ENCODE measurements around the gene ZNF263.
"Not testable (repeated sequence)": the region's sequence is repeated elsewhere in the genome, so short reads cannot be mapped to it uniquely, and the experiment has no call there.

ZNF263 gene

DNA sequence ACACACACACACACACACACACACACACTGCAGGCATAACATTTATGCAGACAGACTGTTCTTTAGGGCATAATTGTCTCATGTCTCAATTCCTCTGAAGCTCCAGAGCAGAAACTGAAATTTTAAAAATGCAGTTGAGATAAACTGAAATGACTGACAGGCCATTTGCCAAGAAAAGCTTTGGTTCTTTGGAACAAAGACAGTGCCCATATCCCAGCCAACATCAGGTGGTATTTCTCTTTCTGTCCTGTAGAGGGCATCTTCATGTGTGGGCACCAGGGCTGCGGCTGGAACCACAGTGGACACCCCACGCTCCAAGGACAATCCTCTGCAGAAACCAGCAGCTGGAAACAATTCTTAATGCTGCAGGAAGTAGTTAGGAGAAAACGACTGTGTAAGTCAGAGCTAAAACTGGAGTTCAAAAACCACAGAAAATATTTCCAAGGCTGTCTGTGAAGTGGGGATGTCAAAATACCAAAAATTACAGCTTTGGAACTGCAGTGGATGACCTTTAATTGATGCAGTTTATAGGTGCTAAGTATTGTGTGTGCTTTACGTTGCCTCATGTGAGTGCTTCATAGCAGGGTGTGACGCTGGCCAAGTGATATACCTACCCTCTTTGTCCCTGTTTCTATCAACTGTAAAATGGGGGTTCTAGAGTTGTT lies 16.3 kb upstream of the ZNF263 start:
- in situ Hi-C loops (cut with HindIII; ENCODE audit: low sequenced_read_pairs): no loop called here

- in situ Hi-C loops (cut with HindIII; ENCODE audit: low sequenced_read_pairs): no loop called here
Measured at GRCh38 chr16:3268294-3268693, 15.0 kb upstream of the ZNF263 start.

- in situ Hi-C loops (cut with HindIII; ENCODE audit: low sequenced_read_pairs): not testable (repeated sequence)
Measured at GRCh38 chr16:3270718-3271117, 12.6 kb upstream of the ZNF263 start.

DNA sequence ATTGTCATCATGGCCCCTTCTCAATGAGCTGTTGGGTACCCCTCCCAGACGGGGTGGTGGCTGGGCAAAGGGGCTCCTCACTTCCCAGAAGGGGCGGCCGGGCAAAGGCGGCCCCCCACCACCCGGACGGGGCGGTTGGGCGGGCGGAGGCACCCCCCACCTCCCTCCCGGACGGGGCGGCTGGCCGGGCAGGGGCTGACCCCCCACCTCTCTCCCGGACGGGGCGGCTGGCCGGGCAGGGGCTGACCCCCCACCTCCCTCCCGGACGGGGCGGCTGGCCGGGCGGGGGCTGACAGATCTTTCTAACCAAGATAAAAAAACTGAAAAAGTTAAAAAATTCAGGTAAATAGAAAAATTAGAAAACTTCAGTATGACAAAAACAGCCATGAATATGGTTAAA lies 12.0 kb upstream of the ZNF263 start:
- in situ Hi-C loops (cut with HindIII; ENCODE audit: low sequenced_read_pairs): not testable (repeated sequence)

GRCh38 chr16:3274490-3274889 lies 8.8 kb upstream of the ZNF263 start:
- in situ Hi-C loops (cut with HindIII; ENCODE audit: low sequenced_read_pairs): no loop called here

GRCh38 chr16:3274947-3275346 lies 8.3 kb upstream of the ZNF263 start:
- in situ Hi-C loops (cut with HindIII; ENCODE audit: low sequenced_read_pairs): no loop called here

GRCh38 chr16:3276679-3277078 lies 6.6 kb upstream of the ZNF263 start:
- in situ Hi-C loops (cut with HindIII; ENCODE audit: low sequenced_read_pairs): no loop called here

DNA sequence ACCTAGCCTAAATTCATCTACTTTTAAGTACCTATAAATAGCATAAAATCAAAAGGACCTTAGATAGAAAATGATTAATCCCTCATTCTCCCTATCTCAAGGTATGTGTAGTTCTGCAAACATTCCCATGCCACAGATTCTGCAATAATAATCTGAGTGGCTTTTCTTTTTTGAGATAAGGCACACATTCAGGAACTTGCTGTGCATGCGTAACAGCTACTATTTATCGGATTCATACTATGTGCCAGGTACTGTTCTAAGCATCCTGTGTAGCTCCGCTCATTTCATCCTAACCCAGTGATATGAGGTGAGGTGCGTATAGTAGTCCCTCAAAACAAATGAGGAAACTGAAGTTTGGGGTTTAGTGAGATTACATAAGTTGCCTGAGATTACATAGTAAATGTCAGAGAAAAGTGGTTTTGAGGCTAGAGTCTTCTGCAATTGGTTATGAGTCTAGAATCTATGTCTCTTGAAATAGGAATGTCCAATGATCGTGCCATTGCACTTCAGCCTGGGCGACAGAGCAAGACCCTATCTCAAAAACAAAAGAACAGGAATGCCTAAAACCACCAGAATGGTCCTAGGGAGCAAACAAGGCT lies 2.0 kb upstream of the ZNF263 start:
- in situ Hi-C loops (cut with HindIII; ENCODE audit: low sequenced_read_pairs): no loop called here

DNA sequence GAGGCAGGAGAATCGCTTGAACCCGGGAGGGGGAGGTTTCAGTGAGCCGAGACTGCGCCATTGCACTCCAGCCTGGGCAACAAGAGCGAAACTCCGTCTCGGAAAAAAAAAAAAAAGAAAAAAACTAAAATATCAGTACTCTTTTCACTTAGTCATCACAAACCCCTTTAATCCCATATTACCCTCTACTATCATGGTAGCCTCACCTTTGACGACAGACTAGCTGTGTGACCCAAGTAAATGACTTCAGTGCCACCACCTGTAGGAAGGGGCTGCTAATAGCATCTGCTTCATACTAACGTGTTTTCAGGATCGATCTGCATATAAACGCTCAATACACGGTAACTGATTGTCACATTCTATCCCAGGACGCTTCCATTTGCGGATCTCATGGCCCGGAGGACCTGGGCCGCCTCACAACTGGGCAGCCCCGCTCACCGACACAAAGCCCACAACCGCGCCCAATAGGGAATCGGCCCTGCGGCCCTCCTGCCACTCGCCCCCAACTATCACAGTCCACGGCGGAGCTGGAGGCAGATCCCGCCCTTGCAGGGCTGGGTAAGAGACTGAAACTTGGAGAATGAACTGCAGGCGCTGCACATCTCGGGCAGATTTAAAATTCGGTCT lies 1.1 kb upstream of the ZNF263 start:
- in situ Hi-C loops (cut with HindIII; ENCODE audit: low sequenced_read_pairs): no loop called here

- in situ Hi-C loops (cut with HindIII; ENCODE audit: low sequenced_read_pairs): no loop called here
Measured at GRCh38 chr16:3283543-3284447, 504 bp downstream of the ZNF263 start.

DNA sequence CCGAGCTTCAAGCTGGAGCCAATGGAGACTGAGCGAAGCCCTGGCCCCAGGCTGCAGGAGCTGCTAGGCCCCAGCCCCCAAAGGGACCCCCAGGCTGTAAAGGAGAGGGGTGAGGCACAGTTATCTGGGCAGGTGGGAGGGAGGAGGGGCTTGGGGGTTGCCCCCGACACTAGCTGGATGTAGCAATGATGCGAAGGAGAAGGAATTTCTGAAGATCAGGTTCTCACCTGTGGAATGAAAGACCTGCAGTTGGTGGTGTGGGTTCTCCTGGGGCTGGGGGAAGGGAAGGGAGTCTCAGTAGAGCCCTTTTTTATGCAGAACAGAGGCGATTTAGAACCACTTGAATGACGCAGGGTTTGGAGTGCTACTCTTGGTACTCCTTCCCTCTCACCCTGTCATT lies 1.8 kb downstream of the ZNF263 start:
- in situ Hi-C loops (cut with HindIII; ENCODE audit: low sequenced_read_pairs): no loop called here

- in situ Hi-C loops (cut with HindIII; ENCODE audit: low sequenced_read_pairs): loop anchor here (10.0 kb wide), 1 partner anchor 65 kb away; the partner anchor contains the start of gene OR2C1
Measured at GRCh38 chr16:3289998-3290673, 6.8 kb downstream of the ZNF263 start.

GRCh38 chr16:3292604-3293003 lies 9.3 kb downstream of the ZNF263 start:
- in situ Hi-C loops (cut with HindIII; ENCODE audit: low sequenced_read_pairs): loop anchor here (10.0 kb wide), 1 partner anchor 62 kb away; the partner anchor contains the start of gene OR2C1

DNA sequence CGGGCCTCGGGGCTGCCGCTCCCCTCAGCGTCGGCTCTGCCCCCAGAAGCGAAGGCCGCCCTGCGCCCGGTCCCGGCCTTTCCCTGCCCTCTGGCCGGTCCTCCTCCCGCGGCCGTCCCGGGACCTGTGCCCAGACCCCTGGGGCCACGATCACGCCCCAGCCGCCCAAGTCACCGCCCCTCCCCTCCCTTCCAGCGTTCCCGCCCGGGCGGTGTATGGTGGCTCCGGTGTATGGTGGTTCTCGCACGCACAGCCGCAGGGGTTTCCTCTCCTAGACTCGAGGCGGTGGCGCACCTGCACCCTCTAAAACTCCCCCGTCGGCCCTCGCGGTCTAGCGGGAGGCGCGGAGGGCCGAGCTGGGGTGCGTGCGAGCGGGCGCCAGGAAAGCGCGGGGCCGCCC lies 11.9 kb downstream of the ZNF263 start:
- in situ Hi-C loops (cut with HindIII; ENCODE audit: low sequenced_read_pairs): loop anchor here (10.0 kb wide), 1 partner anchor 60 kb away; the partner anchor contains the start of gene OR2C1

GRCh38 chr16:3295783-3296182 lies 12.5 kb downstream of the ZNF263 start:
- in situ Hi-C loops (cut with HindIII; ENCODE audit: low sequenced_read_pairs): loop anchor here (10.0 kb wide), 1 partner anchor 59 kb away; the partner anchor contains the start of gene OR2C1

- in situ Hi-C loops (cut with HindIII; ENCODE audit: low sequenced_read_pairs): no loop called here
Measured at GRCh38 chr16:3304370-3304769, 21.1 kb downstream of the ZNF263 start.

GRCh38 chr16:3305109-3306068 lies 22.1 kb downstream of the ZNF263 start, which contains the start of the genes TIGD7 and ZNF75A:
Gene TIGD7, minus strand, starts transcription at chr16:3305430. Its CDS starts 4,816 bp downstream, at chr16:3300614.
Gene ZNF75A, plus strand, starts transcription at chr16:3305497. Its CDS starts 2,932 bp downstream, at chr16:3308429.
- in situ Hi-C loops (cut with HindIII; ENCODE audit: low sequenced_read_pairs): no loop called here

DNA sequence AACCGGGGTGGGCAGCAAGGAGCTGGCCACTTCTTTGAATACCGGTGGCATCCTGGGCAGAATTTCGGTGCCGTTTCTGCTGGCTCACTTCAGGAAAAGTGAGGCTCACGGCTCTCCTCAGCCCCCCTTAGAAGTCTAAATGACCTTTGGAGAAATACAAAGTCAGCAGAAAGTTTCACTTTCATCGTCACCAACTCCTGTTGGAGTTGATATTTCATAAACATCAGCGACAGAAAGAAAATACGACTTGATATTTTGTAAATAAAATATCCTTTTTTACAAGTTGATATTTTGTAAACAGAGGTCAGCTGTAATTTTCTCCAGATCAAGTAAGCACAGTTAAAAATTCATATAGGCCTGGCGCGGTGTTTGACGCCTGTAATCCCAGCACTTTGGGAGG lies 22.8 kb downstream of the ZNF263 start:
- in situ Hi-C loops (cut with HindIII; ENCODE audit: low sequenced_read_pairs): no loop called here

DNA sequence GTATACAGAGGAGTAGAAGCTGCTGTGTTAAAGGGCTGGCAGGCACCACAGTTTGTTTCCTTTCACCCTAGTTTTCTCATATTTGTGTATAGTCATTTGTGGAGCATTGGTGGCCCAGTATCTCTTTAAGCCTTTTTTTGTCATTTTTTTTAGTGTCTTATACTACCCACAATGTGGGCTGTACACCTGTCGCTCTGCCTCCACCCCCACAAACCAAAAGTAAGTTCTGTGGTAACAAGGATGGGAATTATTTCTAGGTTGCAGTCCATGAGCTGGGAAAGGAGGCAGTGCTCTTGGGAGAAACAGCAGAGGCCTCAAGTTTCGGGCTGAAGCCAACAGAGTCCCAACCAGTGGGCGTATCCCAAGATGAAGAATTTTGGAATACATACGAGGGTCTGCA lies 28.2 kb downstream of the ZNF263 start:
- in situ Hi-C loops (cut with HindIII; ENCODE audit: low sequenced_read_pairs): no loop called here
